HG02623 (cell line): Measurements from ENCODE around the gene GCHFR.

Experiments used
- ATAC-seq: cut with Tn5 transposase; IDR thresholded peaks from one replicate; pipeline ENCODE4 v1.9.1; 2021; ENCODE audit warnings: moderate library complexity; ENCODE audit not compliant: unreplicated experiment

Gene GCHFR

GRCh38 chr15:40763801-40764628 is at the start of gene GCHFR:
Gene GCHFR, plus strand, starts transcription at chr15:40764068. Its CDS starts 113 bp downstream, at chr15:40764181.
- ATAC-seq, result peak; percentile 49

- ATAC-seq, result no peak
Observed at GRCh38 chr15:40714144-40714543, 49.7 kb upstream of the GCHFR start.

DNA sequence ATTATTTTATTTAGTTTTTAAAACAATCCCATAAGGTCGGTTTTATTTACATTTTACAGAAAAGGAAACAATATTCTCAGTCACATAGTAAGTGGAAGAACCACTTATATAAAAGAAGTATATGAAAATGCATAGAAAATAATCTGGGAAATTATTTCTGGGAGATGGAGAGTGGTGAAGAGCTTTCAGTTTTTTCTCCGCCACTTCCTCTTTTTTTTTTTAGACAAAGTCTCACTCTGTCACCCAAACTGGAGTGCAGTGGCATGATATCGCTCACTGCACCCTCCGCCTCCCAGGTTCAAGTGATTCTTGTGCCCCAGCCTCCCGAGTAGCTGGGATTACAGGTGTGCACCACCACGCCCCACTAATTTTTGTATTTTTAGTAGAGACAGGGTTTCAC is 47.7 kb upstream of the GCHFR start:
- no peak for ATAC-seq

DNA sequence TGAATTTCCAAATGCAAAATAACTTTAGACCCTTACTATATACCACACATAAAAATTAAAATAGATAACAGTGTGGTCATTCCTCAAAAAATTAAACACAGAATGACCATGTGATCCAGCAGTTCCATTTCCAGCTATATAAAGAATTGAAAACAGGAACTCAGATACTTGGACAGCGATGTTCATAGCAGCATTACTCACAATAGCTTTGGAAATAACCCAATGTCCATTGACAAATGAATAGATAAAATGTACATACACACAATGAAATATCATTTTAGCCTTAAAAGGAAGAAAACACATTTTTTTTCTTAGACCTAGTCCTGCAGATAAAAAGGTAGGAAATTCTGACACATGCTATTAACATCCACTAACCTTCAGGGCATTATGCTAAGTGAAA is 42.2 kb upstream of the GCHFR start:
- no peak for ATAC-seq

GRCh38 chr15:40722354-40722753 is 41.5 kb upstream of the GCHFR start:
- ATAC-seq, result no peak

GRCh38 chr15:40722934-40723333 is 40.9 kb upstream of the GCHFR start:
- ATAC-seq, result no peak

GRCh38 chr15:40723919-40724318 is 39.9 kb upstream of the GCHFR start:
- no peak for ATAC-seq

- no peak for ATAC-seq
Observed at GRCh38 chr15:40731034-40731433, 32.8 kb upstream of the GCHFR start.

- ATAC-seq, result no peak
Observed at GRCh38 chr15:40736575-40736974, 27.3 kb upstream of the GCHFR start.

DNA sequence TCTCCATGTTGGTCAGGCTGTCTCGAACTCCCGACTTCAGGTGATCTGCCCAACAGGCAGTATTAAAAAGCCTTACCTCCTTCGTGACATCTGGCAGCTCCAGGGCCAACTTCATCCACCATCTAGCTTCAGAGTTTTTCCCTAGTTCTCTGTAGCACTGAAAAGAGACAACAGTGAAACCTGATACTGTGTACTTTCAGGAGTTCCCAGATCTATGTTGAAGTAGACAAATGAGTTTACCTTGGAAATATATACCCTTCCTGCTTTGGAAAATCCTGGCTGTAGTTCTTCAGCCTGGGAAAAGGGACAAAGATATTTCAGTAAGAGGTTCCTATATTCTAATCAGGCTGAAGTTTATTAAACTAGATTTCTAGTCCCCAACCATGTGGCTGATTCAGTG is 26.8 kb upstream of the GCHFR start:
- ATAC-seq, result no peak

DNA sequence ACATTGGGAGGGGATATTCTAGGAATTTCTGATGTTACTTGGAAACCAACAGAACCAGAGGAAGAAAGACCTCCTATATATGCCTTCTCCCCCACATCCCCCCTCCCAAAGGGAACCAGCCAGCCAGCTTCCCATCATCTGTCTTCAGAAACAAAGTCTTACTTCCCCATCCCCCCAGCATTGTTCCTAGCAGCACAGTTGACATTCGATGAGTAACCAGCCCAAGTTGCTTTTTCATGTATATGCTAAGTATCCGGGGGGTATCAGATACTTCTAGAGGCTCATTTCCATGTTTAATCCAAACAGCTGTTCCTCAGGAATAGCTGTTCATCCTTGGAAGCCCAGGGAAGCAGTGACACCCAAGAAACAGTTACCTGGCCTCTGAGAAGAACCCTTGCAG is 24.8 kb upstream of the GCHFR start:
- no peak for ATAC-seq

- ATAC-seq, result no peak
Observed at GRCh38 chr15:40739854-40740253, 24.0 kb upstream of the GCHFR start.

DNA sequence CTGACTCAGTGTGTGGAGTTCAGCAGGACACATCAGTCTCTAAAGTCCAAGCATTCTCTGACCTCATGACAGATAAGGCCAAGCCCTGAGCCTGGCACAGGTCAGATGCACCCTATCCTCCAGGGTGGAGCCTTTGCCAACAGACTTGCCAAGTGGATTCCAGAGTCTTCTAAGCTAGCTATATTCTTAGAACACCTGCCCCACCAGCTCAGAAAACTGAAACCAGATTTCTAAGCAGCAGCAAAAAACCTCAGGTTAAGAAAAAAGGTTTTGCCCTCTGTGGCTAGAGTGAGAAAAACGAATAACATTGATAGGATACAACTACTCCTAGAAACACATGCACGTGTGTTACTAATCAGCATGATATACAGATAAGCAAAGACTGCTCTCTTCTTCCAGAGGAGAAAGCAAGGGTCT is 20.4 kb upstream of the GCHFR start:
- no peak for ATAC-seq

- ATAC-seq, result no peak
Observed at GRCh38 chr15:40743921-40744814, 19.7 kb upstream of the GCHFR start.

- ATAC-seq, result no peak
Observed at GRCh38 chr15:40744815-40745152, 19.1 kb upstream of the GCHFR start.

- ATAC-seq, result no peak
Observed at GRCh38 chr15:40746916-40747418, 16.9 kb upstream of the GCHFR start.

GRCh38 chr15:40747685-40748631 is 15.9 kb upstream of the GCHFR start:
- no peak for ATAC-seq

GRCh38 chr15:40749151-40749630 is 14.7 kb upstream of the GCHFR start:
- ATAC-seq, result no peak

DNA sequence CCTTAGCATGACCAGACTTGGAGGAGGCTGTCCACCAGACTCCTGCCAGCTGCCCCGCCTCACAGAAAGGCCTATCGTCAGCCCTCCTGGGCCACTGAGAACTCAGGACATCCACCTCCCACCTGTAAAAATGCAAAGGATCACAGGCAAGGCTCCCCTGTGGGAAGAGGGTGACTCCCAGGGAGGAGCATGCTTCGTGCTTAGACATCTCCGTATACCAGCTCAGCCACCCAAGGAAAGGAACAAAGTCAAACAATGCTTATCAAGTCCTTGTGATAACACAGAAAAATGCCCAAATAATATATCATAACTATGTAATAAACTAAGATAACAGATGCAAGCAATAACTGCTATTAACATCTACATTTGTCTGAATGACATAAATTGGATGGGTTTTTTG is 13.0 kb upstream of the GCHFR start:
- ATAC-seq, result no peak

DNA sequence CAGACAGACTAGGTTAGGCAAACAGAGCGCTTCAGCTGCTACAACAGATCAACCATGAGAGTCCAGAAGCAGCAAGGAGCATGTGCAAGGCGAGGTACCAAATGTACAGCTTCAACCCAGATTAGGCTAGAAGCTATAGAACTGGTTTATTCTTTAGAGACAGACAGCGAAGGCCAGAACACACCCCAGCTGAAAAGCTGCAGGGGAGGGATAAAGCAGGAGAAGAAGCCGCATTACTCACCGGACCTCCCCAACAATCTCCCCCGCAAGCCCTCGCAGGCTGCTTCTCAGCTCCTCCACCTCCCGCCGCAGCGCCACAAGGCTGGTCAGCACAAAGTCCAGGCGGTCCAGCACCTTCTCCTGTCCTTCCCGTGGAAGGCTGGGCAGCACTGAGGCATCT is 12.1 kb upstream of the GCHFR start:
- ATAC-seq, result no peak

- no peak for ATAC-seq
Observed at GRCh38 chr15:40754574-40754882, 9.3 kb upstream of the GCHFR start.
